Raji (cell line): ENCODE measurements around the gene CTRB2.

Source experiments
- POLR2A ChIP-seq: IDR thresholded peaks from 2 replicates; pipeline ENCODE4 v1.6.1; 2011; ENCODE audit warnings: low read depth, low read length, control low read depth; ENCODE audit not compliant: insufficient read depth

Gene CTRB2

GRCh38 chr16:75160386-75160785 is 46.6 kb downstream of the CTRB2 start:
- no peak for TF ChIP-seq POLR2A
